DND-41 (cell line): ENCODE data around the gene EEF2K.

Experiments used
- ATAC-seq: fragments of 200-7000 bp; cut with Tn5 transposase; 3 replicates; pipeline ENCODE4 v1.9.1; 2021; ENCODE audit warnings: low read depth; ENCODE audit not compliant: insufficient read depth
- DNase-seq: peaks from one replicate; pipeline ENCODE4 v3.0.0-alpha.2; 2020
- H2AFZ ChIP-seq: 2 replicates; pipeline ENCODE4 v1.6.0; 2012; ENCODE audit warnings: low read depth, low read length
- H3K27ac ChIP-seq: 2 replicates; pipeline ENCODE4 v1.5.1; 2012; ENCODE audit warnings: low read length, inconsistent platforms
- H3K27me3 ChIP-seq: fragments of 200-600 bp; sonication (generic); 2 replicates; pipeline ENCODE4 v1.6.0; 2012; ENCODE audit warnings: low read length, mild to moderate bottlenecking, inconsistent platforms; ENCODE audit not compliant: insufficient read depth, poor library complexity
- H3K36me3 ChIP-seq: 2 replicates; pipeline ENCODE4 v1.5.1; 2012; ENCODE audit warnings: low read length, inconsistent platforms; ENCODE audit not compliant: insufficient read depth
- H3K4me1 ChIP-seq: 2 replicates; pipeline ENCODE4 v1.5.1; 2012; ENCODE audit warnings: mild to moderate bottlenecking, low read length; ENCODE audit not compliant: insufficient read depth
- H3K4me2 ChIP-seq: 2 replicates; pipeline ENCODE4 v1.6.0; 2012; ENCODE audit warnings: mild to moderate bottlenecking, moderate library complexity, low read length, inconsistent platforms; ENCODE audit not compliant: insufficient read depth
- H3K4me3 ChIP-seq, 2 experiments: fragments of 200-600 bp in 1 of 2; shearing (Covaris generic) in 1 of 2; 2 replicates each; pipeline ENCODE4 v1.5.1; 2012 to 2016; ENCODE audit warnings: inconsistent platforms in 2 of 2, low read length in 2 of 2, mild to moderate bottlenecking in 2 of 2, low read depth in 1 of 2, moderate library complexity in 1 of 2
- H3K79me2 ChIP-seq: 2 replicates; pipeline ENCODE4 v1.6.0; 2012; ENCODE audit warnings: low read length, inconsistent platforms; ENCODE audit not compliant: insufficient read depth
- H3K9ac ChIP-seq: 2 replicates; pipeline ENCODE4 v1.6.0; 2012; ENCODE audit warnings: low read depth, mild to moderate bottlenecking, inconsistent platforms, low read length, moderate library complexity
- H3K9me3 ChIP-seq: 2 replicates; pipeline ENCODE4 v1.5.1; 2012; ENCODE audit warnings: low read length, moderate library complexity, mild to moderate bottlenecking, inconsistent platforms; ENCODE audit not compliant: insufficient read depth, severe bottlenecking
- H4K20me1 ChIP-seq: 2 replicates; pipeline ENCODE4 v1.6.0; 2012; ENCODE audit warnings: low read length; ENCODE audit not compliant: insufficient read depth
- EZH2 ChIP-seq: IDR thresholded peaks from 3 replicates; pipeline ENCODE4 v1.6.1; 2012; ENCODE audit warnings: borderline replicate concordance, low read depth, mild to moderate bottlenecking, moderate library complexity, low read length, inconsistent platforms; ENCODE audit not compliant: severe bottlenecking
- TF ChIP-seq, protein P1 (sequence below): IDR thresholded peaks from 2 replicates; pipeline ENCODE4 v1.5.1; 2012; ENCODE audit warnings: borderline replicate concordance, low read length, moderate library complexity, mild to moderate bottlenecking; ENCODE audit not compliant: poor library complexity, severe bottlenecking; ENCODE audit errors: extremely low read depth

The EEF2K gene

GRCh38 chr16:22336581-22336980 is 130.5 kb downstream of the EEF2K start:
- DNase-seq, result no peak
- H3K9ac ChIP-seq, result no peak overlapping the region
- H3K4me2 ChIP-seq, result no peak overlapping the region
- no peak for TF ChIP-seq EZH2
- TF ChIP-seq, protein P1, sequence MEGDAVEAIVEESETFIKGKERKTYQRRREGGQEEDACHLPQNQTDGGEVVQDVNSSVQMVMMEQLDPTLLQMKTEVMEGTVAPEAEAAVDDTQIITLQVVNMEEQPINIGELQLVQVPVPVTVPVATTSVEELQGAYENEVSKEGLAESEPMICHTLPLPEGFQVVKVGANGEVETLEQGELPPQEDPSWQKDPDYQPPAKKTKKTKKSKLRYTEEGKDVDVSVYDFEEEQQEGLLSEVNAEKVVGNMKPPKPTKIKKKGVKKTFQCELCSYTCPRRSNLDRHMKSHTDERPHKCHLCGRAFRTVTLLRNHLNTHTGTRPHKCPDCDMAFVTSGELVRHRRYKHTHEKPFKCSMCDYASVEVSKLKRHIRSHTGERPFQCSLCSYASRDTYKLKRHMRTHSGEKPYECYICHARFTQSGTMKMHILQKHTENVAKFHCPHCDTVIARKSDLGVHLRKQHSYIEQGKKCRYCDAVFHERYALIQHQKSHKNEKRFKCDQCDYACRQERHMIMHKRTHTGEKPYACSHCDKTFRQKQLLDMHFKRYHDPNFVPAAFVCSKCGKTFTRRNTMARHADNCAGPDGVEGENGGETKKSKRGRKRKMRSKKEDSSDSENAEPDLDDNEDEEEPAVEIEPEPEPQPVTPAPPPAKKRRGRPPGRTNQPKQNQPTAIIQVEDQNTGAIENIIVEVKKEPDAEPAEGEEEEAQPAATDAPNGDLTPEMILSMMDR, result no peak
- peaks cover 53% of the 10 kb centered on the region for H3K36me3 ChIP-seq
- ATAC-seq, result no peak
- no peaks in the 10 kb centered on the region for H4K20me1 ChIP-seq
- no peaks in the 10 kb centered on the region for H3K4me1 ChIP-seq
- H3K27ac ChIP-seq, result no peak overlapping the region
- H2AFZ ChIP-seq, result no peak overlapping the region
- no peaks in the 10 kb centered on the region for H3K27me3 ChIP-seq
- peaks cover 18% of the 10 kb centered on the region for H3K9me3 ChIP-seq
- no peaks in the 10 kb centered on the region for H3K79me2 ChIP-seq
- H3K4me3 ChIP-seq, result no peak overlapping the region

GRCh38 chr16:22337045-22337444 is 131.0 kb downstream of the EEF2K start:
- Histone ChIP-seq H3K4me3 (no peak overlapping the region), H3K79me2 (no peaks in the 10 kb centered on the region), H2AFZ (no peak overlapping the region), H3K27me3 (no peaks in the 10 kb centered on the region), H3K36me3 (peaks cover 48% of the 10 kb centered on the region), H3K9me3 (peaks cover 18% of the 10 kb centered on the region), H3K4me2 (no peak overlapping the region), H3K9ac (no peak overlapping the region), H4K20me1 (no peaks in the 10 kb centered on the region), H3K4me1 (no peaks in the 10 kb centered on the region), H3K27ac (no peak overlapping the region)
- no peak for TF ChIP-seq EZH2
- TF ChIP-seq, protein P1, result no peak
- ATAC-seq, result no peak
- DNase-seq, result no peak

DNA sequence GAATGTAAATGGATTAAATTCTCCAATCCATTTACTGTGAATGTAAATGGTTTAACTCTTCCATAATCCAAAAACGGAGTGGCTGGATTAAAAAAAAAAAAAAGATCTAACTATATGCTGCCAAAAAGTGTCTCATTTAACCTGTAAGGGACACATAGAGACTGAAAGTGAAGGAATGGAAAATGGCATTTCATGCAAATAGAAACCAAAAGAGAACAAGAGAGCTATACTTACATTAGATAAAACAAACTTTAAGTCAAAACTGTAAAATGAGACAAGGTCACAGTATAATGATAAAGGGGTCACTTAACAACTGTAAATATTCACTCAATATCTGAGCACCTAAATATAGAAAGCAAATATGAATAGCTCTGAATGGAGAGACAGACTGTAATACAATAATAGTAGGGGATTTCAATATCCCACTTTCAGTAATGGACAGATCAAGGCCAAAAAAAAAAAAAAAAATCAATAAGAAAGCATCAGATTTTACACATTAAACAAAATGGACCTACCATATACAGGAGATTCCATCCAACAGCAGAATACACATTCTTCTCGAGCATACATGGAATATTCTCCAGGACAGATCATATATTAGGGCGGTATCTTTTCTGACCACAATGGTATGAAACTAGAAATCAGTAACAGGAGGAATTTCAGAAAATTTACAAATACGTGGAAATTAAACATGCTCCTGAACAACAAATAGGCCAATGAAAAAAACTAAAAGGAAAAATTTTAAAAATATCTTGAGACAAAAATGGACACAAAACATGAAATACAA is 132.0 kb downstream of the EEF2K start:
- no peaks in the 10 kb centered on the region for H3K27me3 ChIP-seq
- H3K36me3 ChIP-seq, result peaks cover 43% of the 10 kb centered on the region
- H3K27ac ChIP-seq, result no peak overlapping the region
- no peak overlapping the region for H3K4me3 ChIP-seq
- no peak overlapping the region for H3K4me2 ChIP-seq
- H3K4me1 ChIP-seq, result no peaks in the 10 kb centered on the region
- no peak overlapping the region for H3K9ac ChIP-seq
- no peak for DNase-seq
- no peak for TF ChIP-seq EZH2
- H3K79me2 ChIP-seq, result no peaks in the 10 kb centered on the region
- no peak overlapping the region for H2AFZ ChIP-seq
- H4K20me1 ChIP-seq, result no peaks in the 10 kb centered on the region
- no peak for ATAC-seq
- H3K9me3 ChIP-seq, result peaks cover 18% of the 10 kb centered on the region
